SK-N-SH (cell line): ENCODE measurements around the gene GLRA3.

ENCODE experiments used
- EP300 ChIP-seq, 2 experiments: IDR thresholded peaks; 2 replicates each; pipeline versions ENCODE4 v1.4.0 to v1.6.1; 2012; ENCODE audit warnings: borderline replicate concordance in 1 of 2, low read depth in 1 of 2, low read length in 1 of 2
- EZH2phosphoT487 ChIP-seq: fragments of 200-600 bp; sonication (generic); IDR thresholded peaks from 2 replicates; pipeline ENCODE4 v1.6.1; 2017; ENCODE audit warnings: low read depth, mixed run types, mild to moderate bottlenecking, antibody characterized with exemption, moderate library complexity, borderline replicate concordance
- GATA2 ChIP-seq: sonication (generic); formaldehyde crosslinking; IDR thresholded peaks from 2 replicates; pipeline ENCODE4 v1.5.0; 2020; ENCODE audit warnings: mild to moderate bottlenecking, missing genetic modification reagents
- MXI1 ChIP-seq: IDR thresholded peaks from 2 replicates; pipeline ENCODE4 v1.6.1; 2012; ENCODE audit warnings: mild to moderate bottlenecking, low read depth, low read length, improper control_type of control experiment
- POLR2AphosphoS5 ChIP-seq: IDR thresholded peaks from 2 replicates; pipeline ENCODE4 v1.6.1; 2012; ENCODE audit warnings: low read depth, low read length
- RAD21 ChIP-seq: IDR thresholded peaks from 2 replicates; pipeline ENCODE4 v1.6.1; 2012; ENCODE audit warnings: mild to moderate bottlenecking, low read length
- SIN3A ChIP-seq: IDR thresholded peaks from 2 replicates; pipeline ENCODE4 v1.6.1; 2012; ENCODE audit warnings: low read depth, mild to moderate bottlenecking, low read length, moderate library complexity, borderline replicate concordance
- SMC3 ChIP-seq: IDR thresholded peaks from 2 replicates; pipeline ENCODE4 v1.6.1; 2012; ENCODE audit warnings: low read depth, low read length, improper control_type of control experiment
- TAF1 ChIP-seq: IDR thresholded peaks from 2 replicates; pipeline ENCODE4 v1.6.1; 2012; ENCODE audit warnings: low read depth, mild to moderate bottlenecking, low read length, moderate library complexity, borderline replicate concordance
- TCF12 ChIP-seq: IDR thresholded peaks from 2 replicates; pipeline ENCODE4 v1.4.0; 2012
- YY1 ChIP-seq: IDR thresholded peaks from 2 replicates; pipeline ENCODE4 v1.4.0; 2012; ENCODE audit warnings: low read depth, mild to moderate bottlenecking
- TF ChIP-seq, protein P1 (sequence below): fragments of 200-600 bp; sonication (generic); IDR thresholded peaks from 2 replicates; pipeline ENCODE4 v1.6.1; 2017; ENCODE audit warnings: antibody characterized with exemption, mild to moderate bottlenecking, moderate library complexity
- TF ChIP-seq, protein P2 (sequence below): IDR thresholded peaks from 2 replicates; pipeline ENCODE4 v1.6.1; 2012; ENCODE audit warnings: mild to moderate bottlenecking, low read depth, low read length, moderate library complexity
- TF ChIP-seq, protein P3 (sequence below): fragments of 150-350 bp; IDR thresholded peaks from 2 replicates; pipeline ENCODE4 v1.6.1; 2017; ENCODE audit warnings: antibody characterized with exemption, low read length, low read depth, borderline replicate concordance

DNA sequence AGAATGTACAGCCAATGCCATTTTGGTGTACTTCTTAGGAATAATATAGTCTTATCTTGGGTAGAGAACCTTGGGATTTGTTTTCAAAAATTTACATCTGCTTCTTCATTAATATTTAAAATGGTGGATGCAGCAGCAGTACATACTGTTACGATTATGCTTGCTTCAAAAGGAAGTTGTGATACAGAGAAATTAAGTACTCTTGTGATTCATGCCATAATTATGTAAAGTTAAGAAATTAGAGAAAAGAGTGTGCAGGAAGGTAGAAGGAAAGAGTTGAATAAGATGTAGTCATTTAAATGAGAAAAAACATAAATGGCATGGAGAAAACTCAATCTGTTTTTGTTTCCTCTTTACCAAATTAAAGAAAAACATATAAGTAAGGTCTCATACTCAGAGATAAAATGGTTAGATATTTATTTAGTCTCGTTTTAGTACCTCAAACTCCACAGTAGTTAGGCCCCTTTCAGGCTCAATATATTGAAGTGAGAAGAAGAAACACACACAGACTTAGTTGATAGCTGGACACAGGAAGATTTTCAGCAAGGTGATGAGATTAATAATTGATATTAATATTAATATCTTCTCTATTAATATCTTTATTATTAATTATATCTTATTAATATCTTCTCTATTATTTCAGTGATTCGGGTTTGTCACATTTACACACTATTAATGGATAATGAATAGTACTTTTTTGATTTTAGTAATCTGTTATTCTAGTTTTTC is 236.6 kb downstream of the GLRA3 start:
- TF ChIP-seq, protein P1, sequence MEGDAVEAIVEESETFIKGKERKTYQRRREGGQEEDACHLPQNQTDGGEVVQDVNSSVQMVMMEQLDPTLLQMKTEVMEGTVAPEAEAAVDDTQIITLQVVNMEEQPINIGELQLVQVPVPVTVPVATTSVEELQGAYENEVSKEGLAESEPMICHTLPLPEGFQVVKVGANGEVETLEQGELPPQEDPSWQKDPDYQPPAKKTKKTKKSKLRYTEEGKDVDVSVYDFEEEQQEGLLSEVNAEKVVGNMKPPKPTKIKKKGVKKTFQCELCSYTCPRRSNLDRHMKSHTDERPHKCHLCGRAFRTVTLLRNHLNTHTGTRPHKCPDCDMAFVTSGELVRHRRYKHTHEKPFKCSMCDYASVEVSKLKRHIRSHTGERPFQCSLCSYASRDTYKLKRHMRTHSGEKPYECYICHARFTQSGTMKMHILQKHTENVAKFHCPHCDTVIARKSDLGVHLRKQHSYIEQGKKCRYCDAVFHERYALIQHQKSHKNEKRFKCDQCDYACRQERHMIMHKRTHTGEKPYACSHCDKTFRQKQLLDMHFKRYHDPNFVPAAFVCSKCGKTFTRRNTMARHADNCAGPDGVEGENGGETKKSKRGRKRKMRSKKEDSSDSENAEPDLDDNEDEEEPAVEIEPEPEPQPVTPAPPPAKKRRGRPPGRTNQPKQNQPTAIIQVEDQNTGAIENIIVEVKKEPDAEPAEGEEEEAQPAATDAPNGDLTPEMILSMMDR: no peak
- TF ChIP-seq EP300 (IDR thresholded peaks at IDR 0.05; ENCODE audit: borderline replicate concordance in 1 of 2, low read depth in 1 of 2, low read length in 1 of 2) (no peak), EZH2phosphoT487 (no peak), MXI1 (no peak), TAF1 (no peak), TCF12 (no peak), YY1 (no peak), GATA2 (no peak), SMC3 (no peak), SIN3A (no peak), POLR2AphosphoS5 (no peak), RAD21 (no peak)
- TF ChIP-seq, protein P2, sequence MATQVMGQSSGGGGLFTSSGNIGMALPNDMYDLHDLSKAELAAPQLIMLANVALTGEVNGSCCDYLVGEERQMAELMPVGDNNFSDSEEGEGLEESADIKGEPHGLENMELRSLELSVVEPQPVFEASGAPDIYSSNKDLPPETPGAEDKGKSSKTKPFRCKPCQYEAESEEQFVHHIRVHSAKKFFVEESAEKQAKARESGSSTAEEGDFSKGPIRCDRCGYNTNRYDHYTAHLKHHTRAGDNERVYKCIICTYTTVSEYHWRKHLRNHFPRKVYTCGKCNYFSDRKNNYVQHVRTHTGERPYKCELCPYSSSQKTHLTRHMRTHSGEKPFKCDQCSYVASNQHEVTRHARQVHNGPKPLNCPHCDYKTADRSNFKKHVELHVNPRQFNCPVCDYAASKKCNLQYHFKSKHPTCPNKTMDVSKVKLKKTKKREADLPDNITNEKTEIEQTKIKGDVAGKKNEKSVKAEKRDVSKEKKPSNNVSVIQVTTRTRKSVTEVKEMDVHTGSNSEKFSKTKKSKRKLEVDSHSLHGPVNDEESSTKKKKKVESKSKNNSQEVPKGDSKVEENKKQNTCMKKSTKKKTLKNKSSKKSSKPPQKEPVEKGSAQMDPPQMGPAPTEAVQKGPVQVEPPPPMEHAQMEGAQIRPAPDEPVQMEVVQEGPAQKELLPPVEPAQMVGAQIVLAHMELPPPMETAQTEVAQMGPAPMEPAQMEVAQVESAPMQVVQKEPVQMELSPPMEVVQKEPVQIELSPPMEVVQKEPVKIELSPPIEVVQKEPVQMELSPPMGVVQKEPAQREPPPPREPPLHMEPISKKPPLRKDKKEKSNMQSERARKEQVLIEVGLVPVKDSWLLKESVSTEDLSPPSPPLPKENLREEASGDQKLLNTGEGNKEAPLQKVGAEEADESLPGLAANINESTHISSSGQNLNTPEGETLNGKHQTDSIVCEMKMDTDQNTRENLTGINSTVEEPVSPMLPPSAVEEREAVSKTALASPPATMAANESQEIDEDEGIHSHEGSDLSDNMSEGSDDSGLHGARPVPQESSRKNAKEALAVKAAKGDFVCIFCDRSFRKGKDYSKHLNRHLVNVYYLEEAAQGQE: no peak
- TF ChIP-seq, protein P3, sequence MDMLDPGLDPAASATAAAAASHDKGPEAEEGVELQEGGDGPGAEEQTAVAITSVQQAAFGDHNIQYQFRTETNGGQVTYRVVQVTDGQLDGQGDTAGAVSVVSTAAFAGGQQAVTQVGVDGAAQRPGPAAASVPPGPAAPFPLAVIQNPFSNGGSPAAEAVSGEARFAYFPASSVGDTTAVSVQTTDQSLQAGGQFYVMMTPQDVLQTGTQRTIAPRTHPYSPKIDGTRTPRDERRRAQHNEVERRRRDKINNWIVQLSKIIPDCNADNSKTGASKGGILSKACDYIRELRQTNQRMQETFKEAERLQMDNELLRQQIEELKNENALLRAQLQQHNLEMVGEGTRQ: no peak
